Transverse colon (tissue), 3 donors: ENCODE measurements around the gene SLC38A1.

Experiments used
- EP300 ChIP-seq: sonication (generic); formaldehyde crosslinking; IDR thresholded peaks from one replicate; pipeline ENCODE4 v1.6.1; 2017; ENCODE audit warnings: antibody characterized with exemption, low read depth
- POLR2A ChIP-seq: fragments of 450-650 bp; IDR thresholded peaks from one replicate; pipeline ENCODE4 v1.6.1; 2016; ENCODE audit warnings: antibody characterized with exemption, mild to moderate bottlenecking, moderate library complexity
- TF ChIP-seq, protein P1 (sequence below), 5 experiments: fragments of 200-600 bp in 3 of 5; fragments of 450-650 bp in 2 of 5; sonication (generic) in 3 of 5; IDR thresholded peaks; 1 replicate in 2 of 5; 2 replicates in 3 of 5; pipeline ENCODE4 v1.5.1; 2016 to 2017; ENCODE audit warnings: antibody characterized with exemption in 5 of 5, inconsistent platforms in 3 of 5, mild to moderate bottlenecking in 2 of 5, moderate library complexity in 1 of 5

GRCh38 chr12:46217541-46218321 is 51.1 kb downstream of the SLC38A1 start:
- TF ChIP-seq, protein P1, sequence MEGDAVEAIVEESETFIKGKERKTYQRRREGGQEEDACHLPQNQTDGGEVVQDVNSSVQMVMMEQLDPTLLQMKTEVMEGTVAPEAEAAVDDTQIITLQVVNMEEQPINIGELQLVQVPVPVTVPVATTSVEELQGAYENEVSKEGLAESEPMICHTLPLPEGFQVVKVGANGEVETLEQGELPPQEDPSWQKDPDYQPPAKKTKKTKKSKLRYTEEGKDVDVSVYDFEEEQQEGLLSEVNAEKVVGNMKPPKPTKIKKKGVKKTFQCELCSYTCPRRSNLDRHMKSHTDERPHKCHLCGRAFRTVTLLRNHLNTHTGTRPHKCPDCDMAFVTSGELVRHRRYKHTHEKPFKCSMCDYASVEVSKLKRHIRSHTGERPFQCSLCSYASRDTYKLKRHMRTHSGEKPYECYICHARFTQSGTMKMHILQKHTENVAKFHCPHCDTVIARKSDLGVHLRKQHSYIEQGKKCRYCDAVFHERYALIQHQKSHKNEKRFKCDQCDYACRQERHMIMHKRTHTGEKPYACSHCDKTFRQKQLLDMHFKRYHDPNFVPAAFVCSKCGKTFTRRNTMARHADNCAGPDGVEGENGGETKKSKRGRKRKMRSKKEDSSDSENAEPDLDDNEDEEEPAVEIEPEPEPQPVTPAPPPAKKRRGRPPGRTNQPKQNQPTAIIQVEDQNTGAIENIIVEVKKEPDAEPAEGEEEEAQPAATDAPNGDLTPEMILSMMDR (IDR thresholded peaks at IDR 0.05), result no peak
- TF ChIP-seq EP300 (no peak), POLR2A (no peak)
